ENCODE data around the gene CLASP2.
"Not testable (repeated sequence)": the region's sequence is repeated elsewhere in the genome, so short reads cannot be mapped to it uniquely, and the experiment has no call there.

GRCh38 chr3:33754391-33754790, 36.3 kb upstream of the CLASP2 start:
- TF ChIP-seq EP300, CTCF, POLR2AphosphoS5, POLR2A (IDR thresholded peaks at IDR 0.05): not testable (repeated sequence)
